GM18951 (cell line): ENCODE measurements around the gene CYB561.
"Not testable (repeated sequence)": the region's sequence is repeated elsewhere in the genome, so short reads cannot be mapped to it uniquely, and the experiment has no call there.

Source experiments
- POLR2A ChIP-seq: IDR thresholded peaks from 4 replicates; pipeline ENCODE4 v1.6.1; 2011; ENCODE audit warnings: mild to moderate bottlenecking; ENCODE audit not compliant: insufficient read length, insufficient read depth; ENCODE audit errors: extremely low read depth
- in situ Hi-C: fragments of 300-500 bp; cut with MboI; formaldehyde crosslinking; loops from one replicate; pipeline ENCODE4 v1.12.0; 2022; ENCODE audit warnings: low sequenced_read_pairs, mixed read lengths, inconsistent platforms; ENCODE audit not compliant: unreplicated experiment

The CYB561 gene

GRCh38 chr17:63476459-63476853 lies 30.4 kb upstream of the CYB561 start:
- in situ Hi-C loops = loop anchor here (5.0 kb wide), 1 partner anchor 54 kb away; no protein-coding TSS in a partner anchor
- TF ChIP-seq POLR2A = no peak

- no peak for TF ChIP-seq POLR2A
Observed at GRCh38 chr17:63475491-63476412, 29.6 kb upstream of the CYB561 start.

GRCh38 chr17:63474586-63475460 lies 28.7 kb upstream of the CYB561 start:
- no peak for TF ChIP-seq POLR2A
- in situ Hi-C loops = loop anchor here (5.0 kb wide), 1 partner anchor 53 kb away; no protein-coding TSS in a partner anchor

More at GRCh38 chr17:63475491-63476412, 29.6 kb upstream of the CYB561 start:
- in situ Hi-C loops = loop anchor here (5.0 kb wide), 1 partner anchor 53 kb away; no protein-coding TSS in a partner anchor

- TF ChIP-seq POLR2A = no peak
- in situ Hi-C loops = no loop called here
Observed at GRCh38 chr17:63474174-63474573, 28.1 kb upstream of the CYB561 start.

- in situ Hi-C loops = not testable (repeated sequence)
Observed at GRCh38 chr17:63468099-63468498, 22.0 kb upstream of the CYB561 start.

- TF ChIP-seq POLR2A = no peak
- in situ Hi-C loops = no loop called here
Observed at GRCh38 chr17:63464691-63465236, 18.7 kb upstream of the CYB561 start.

- no peak for TF ChIP-seq POLR2A
- in situ Hi-C loops = no loop called here
Observed at GRCh38 chr17:63463771-63464170, 17.7 kb upstream of the CYB561 start.

- no peak for TF ChIP-seq POLR2A
- in situ Hi-C loops = no loop called here
Observed at GRCh38 chr17:63460018-63460417, 13.9 kb upstream of the CYB561 start.

GRCh38 chr17:63458478-63458877 lies 12.4 kb upstream of the CYB561 start:
- in situ Hi-C loops = no loop called here
- no peak for TF ChIP-seq POLR2A

- in situ Hi-C loops = no loop called here
- TF ChIP-seq POLR2A = no peak
Observed at GRCh38 chr17:63455417-63455816, 9.3 kb upstream of the CYB561 start.

- no peak for TF ChIP-seq POLR2A
- in situ Hi-C loops = no loop called here
Observed at GRCh38 chr17:63454915-63455314, 8.8 kb upstream of the CYB561 start.

- in situ Hi-C loops = not testable (repeated sequence)
Observed at GRCh38 chr17:63454357-63454756, 8.3 kb upstream of the CYB561 start.

- in situ Hi-C loops = no loop called here
- TF ChIP-seq POLR2A = no peak
Observed at GRCh38 chr17:63452962-63453551, 7.0 kb upstream of the CYB561 start.
